ENCODE measurements around the gene IFNAR2. TPM values are rescaled to one million over a fixed set of nuclear protein-coding genes. Genes with fewer than 3 reads are reported as not detected.

The IFNAR2 gene
- total and polyA plus RNA-seq, 2 experiments from 2014 or later = 16.8 to 18.2 TPM

- H3K36me3 Mint-ChIP-seq (ENCODE audit: low read depth) = peaks cover 46% of the 10 kb centered on the region
- no peak overlapping the region for H3K27ac Mint-ChIP-seq
- Histone ChIP-seq H4K20me1 (replicated peaks; ENCODE audit: insufficient read depth) (no peaks in the 10 kb centered on the region), H3K4me1 (ENCODE audit: insufficient read depth) (peaks cover 6% of the 10 kb centered on the region; the same call in 1 of the 2 replicates), H3K4me3 (no peak overlapping the region), H3K79me2 (replicated peaks; ENCODE audit: insufficient read depth) (no peaks in the 10 kb centered on the region), H3F3A (replicated peaks; ENCODE audit: low read depth) (no peaks in the 10 kb centered on the region), H3K27me3 (ENCODE audit: insufficient read depth) (no peaks in the 10 kb centered on the region), H3K36me3 (ENCODE audit: insufficient read depth) (no peaks in the 10 kb centered on the region; the same call in none of the 2 replicates), H3K4me2 (no peak overlapping the region), H3K9me2 (ENCODE audit: insufficient read depth) (0 out of 2 replicates have a peak, but pooled peaks cover 3% of the 10 kb centered on the region), H2AFZ (no peak overlapping the region), H3K27ac (ENCODE audit: low read depth) (no peak overlapping the region)
- peaks cover 4% of the 10 kb centered on the region; the same call in 1 of the 3 replicates for H3K9me3 Mint-ChIP-seq
- H3K4me3 Mint-ChIP-seq = no peak overlapping the region
- TF ChIP-seq NANOG (IDR thresholded peaks at IDR 0.05; ENCODE audit: borderline replicate concordance) = no peak
- TF ChIP-seq STAT1 (IDR thresholded peaks at IDR 0.05; ENCODE audit: unreplicated experiment) = no peak
- TF ChIP-seq POLR2AphosphoS5 (IDR thresholded peaks at IDR 0.05; ENCODE audit: low read depth) = no peak
- no peak for TF ChIP-seq ZNF331 (CRISPR knock-in tag; IDR thresholded peaks at IDR 0.05; ENCODE audit: low read depth)
- no peak for TF ChIP-seq CREB1 (CRISPR knock-in tag; IDR thresholded peaks at IDR 0.05; ENCODE audit: low read depth)
- TF ChIP-seq REST (IDR thresholded peaks at IDR 0.05; ENCODE audit: unreplicated experiment) = no peak
- TF ChIP-seq EZH2phosphoT487 (IDR thresholded peaks at IDR 0.05; ENCODE audit: unreplicated experiment) = no peak
- no peak for TF ChIP-seq ZNF462 (CRISPR knock-in tag; IDR thresholded peaks at IDR 0.05)
- H3K4me1 Mint-ChIP-seq = peaks cover 6% of the 10 kb centered on the region; the same call in 2 of the 3 replicates
- ATAC-seq (no peak), DNase-seq (ENCODE audit: low spot score) (no peak)
- H3K27me3 Mint-ChIP-seq (ENCODE audit: insufficient read depth, low read depth, poor library complexity) = peaks cover 5% of the 10 kb centered on the region
Observed at GRCh38 chr21:33259428-33259827, 29.7 kb downstream of the IFNAR2 start.
